ENCODE measurements around the gene CTNND1. TPM values are rescaled to one million over a fixed set of nuclear protein-coding genes. Genes with fewer than 3 reads are reported as not detected.
"Not testable (repeated sequence)": the region's sequence is repeated elsewhere in the genome, so short reads cannot be mapped to it uniquely, and the experiment has no call there.

The CTNND1 gene
- total RNA-seq, 1 experiment from 2014 or later, result 185 TPM

DNA sequence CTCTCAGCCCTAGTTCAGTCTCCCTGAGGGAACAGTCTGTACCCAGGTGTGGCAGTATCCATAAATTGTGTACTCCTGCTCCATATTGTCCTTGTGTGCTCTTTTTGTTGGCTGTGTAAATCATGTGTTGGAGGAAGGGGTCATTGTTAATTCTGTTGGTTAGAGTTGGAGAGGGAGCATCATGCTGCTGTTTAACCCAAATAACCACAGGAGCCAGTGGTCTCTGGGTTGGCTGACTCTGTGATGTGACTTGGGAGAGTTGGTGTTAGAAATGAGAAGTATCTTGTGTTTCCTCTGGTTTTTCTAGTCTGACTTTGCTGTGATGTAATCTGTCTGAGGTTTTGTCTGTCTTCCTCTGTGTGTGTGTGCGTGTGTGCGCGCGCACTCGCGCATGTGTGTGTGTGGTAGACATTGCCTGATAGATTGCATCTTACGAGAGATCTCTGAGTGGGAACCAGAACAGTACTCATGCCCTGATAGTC, 30.5 kb downstream of the CTNND1 start:
- DNase-seq (ENCODE audit: low spot score), result no peak

DNA sequence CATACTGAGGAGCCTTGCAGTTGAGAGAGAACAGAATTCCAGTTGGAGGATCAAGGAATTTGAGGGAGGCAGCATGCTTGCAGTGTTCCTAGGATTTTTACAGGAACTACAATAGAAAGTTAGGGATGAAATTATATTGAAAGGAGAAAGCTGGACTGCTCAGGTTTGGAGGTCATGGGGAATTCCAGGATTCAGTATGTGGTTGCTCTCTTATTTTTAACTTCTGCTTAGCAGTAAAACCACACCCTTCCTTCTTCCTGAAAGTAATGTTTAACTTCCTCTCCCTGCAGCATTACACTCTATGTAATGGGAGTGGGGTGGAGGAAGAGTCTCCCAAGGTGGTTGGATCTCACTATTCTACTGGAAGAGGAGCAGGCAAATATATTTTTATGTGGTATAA, 31.3 kb downstream of the CTNND1 start:
- peak; percentile 38 for DNase-seq (ENCODE audit: low spot score)

- no peak for DNase-seq (ENCODE audit: low spot score)
Observed at GRCh38 chr11:57793351-57794115, 31.9 kb downstream of the CTNND1 start.

DNA sequence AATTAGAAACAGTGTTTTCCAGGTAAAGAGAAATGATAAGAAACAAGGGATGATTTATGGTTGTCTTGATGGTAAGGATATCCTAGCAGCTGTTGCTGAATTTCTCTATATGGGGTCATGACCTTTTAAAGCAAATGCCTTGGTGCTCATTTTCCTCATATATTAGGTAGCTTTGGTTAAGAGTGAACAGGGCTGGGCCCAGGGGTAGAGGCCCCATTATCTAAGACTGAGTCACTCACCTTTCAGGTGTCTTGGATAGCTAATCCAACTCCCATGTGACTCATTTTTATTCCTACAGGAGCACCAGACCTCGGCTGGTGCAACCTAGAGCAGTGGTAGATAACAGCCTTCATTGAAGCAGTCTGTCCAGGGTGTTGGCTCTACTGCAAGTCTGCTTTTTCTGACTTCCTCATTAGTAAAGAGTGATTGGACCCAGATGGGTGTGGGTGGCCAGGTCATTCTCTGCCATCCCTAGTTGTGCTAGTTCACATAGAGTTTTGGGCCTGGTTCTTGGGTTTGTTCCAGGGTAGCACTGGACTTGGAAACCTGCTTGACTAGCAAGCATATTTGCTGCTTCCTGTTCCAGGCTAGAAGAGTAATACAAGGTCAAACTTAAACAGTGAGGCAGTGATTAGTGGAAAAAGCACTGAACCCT, 37.4 kb downstream of the CTNND1 start:
- DNase-seq (ENCODE audit: low spot score), result peak; percentile 89

- DNase-seq (ENCODE audit: low spot score), result peak; percentile 95
Observed at GRCh38 chr11:57800444-57801182, 39.0 kb downstream of the CTNND1 start.

GRCh38 chr11:57801183-57801485, 39.5 kb downstream of the CTNND1 start:
- DNase-seq (ENCODE audit: low spot score), result no peak

DNA sequence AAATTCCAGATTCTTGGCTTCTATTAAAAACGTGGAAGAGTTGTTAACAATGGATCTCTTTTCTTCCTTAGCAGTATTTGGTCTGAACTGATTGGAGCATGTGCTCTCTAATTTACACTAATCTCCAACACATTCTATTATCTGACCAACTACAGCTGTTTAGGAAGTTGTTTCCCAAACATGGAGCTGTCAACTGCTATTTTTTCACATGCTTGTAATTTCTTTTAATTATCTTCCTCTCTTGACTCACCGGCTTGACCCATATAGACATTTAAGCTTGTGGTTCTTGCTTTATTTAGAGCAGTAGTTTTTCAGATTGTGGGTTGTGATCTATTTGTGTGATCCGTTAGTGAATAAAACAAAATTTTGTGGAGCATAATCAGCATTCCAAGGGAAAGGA, 40.8 kb downstream of the CTNND1 start:
- no peak for DNase-seq (ENCODE audit: low spot score)

DNA sequence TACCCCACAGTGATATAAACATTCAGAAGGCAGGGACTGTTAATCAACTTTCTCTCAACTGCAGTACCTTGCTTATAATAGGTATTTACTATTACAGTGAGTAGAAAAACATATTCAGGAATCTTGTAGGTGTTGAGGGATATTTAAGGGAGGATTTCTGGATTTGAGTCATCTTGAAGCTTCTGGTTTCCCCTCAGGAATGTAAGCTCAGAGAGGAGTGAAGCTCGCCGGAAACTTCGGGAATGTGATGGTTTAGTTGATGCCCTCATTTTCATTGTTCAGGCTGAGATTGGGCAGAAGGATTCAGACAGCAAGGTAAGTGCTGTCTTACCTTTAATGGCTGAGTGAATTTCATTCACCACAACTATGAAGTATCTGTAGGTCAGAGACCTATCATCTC, 42.9 kb downstream of the CTNND1 start:
- DNase-seq (ENCODE audit: low spot score), result no peak

DNA sequence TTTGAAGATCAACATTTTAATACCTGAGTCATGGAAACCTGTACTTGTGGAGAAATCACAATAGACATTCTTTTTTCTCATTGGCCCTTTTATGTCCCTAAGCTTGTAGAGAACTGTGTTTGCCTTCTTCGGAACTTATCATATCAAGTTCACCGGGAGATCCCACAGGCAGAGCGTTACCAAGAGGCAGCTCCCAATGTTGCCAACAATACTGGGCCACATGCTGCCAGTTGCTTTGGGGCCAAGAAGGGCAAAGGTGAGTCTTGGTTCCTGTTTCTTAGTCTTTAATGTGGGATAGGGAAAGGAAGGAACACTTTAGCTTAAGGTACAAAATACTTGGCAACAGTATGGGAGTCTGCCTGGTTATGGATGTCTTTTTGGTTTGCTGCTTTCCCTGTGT, 44.2 kb downstream of the CTNND1 start:
- DNase-seq (ENCODE audit: low spot score), result no peak

DNA sequence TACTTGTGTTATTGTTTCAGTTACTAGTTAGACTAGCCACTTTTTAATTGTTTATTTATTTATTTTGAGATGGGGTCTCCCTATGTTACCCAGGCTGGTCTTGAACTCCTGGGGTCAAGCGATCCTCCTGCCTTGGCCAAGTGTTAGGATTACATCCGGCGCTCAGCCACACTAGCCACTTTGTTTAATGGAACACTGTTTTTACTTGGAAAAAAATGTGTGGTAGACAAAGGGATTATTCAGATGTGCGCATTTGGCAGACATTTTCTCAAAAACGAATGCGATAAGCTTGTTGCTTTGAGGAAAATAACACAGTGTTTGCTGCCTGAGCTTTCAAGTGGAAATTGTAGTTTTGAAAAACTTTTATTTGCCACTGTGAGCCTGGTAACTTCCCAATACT, 51.0 kb downstream of the CTNND1 start:
- DNase-seq (ENCODE audit: low spot score), result no peak

- no peak for DNase-seq (ENCODE audit: low spot score)
Observed at GRCh38 chr11:57815476-57815875, 53.9 kb downstream of the CTNND1 start.

DNA sequence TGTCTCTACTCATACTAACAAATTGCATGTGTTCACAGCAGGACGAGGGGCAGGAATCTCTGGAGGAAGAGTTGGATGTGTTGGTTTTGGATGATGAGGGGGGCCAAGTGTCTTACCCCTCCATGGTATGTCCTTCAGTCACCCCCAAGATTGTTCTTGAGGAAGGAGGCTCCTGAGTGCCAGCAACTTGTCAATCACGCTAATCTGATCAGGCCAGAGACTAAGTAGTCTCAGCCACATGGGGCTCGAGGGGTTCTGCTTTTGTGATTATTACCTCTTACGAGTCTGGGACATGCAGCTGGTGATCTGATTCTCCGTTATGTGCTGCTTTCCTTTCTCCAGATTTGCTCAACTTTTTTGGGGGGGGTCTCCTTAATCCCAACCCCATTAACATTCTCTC, 54.3 kb downstream of the CTNND1 start:
- no peak for DNase-seq (ENCODE audit: low spot score)

- DNase-seq (ENCODE audit: low spot score), result no peak
Observed at GRCh38 chr11:57818812-57819211, 57.2 kb downstream of the CTNND1 start.

- no peak for DNase-seq (ENCODE audit: low spot score)
Observed at GRCh38 chr11:57819252-57819979, 57.8 kb downstream of the CTNND1 start.

DNA sequence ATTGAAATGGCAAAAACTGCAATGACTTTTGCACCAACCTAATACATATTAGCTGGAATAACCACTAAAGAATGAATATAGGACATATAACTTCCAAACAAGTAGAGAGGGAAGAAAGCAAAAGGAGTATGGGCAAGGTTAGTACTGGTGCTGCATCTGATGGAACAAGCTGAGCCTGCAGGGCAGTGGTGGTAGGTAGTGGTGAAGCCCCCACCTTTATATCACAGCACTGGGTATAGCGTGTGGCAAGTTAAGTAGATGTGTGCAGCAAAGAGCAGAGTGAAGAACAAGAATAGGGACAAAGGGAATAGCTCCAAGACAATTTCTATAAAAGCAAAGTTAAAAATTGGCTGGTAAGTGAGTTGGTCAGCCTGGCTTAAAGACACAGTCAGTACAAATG, 62.3 kb downstream of the CTNND1 start:
- no peak for DNase-seq (ENCODE audit: low spot score)

- no peak for DNase-seq (ENCODE audit: low spot score)
Observed at GRCh38 chr11:57834852-57835251, 73.2 kb downstream of the CTNND1 start.

GRCh38 chr11:57838609-57839008, 77.0 kb downstream of the CTNND1 start:
- DNase-seq (ENCODE audit: low spot score), result not testable (repeated sequence)

- no peak for DNase-seq (ENCODE audit: low spot score)
Observed at GRCh38 chr11:57842873-57843272, 81.3 kb downstream of the CTNND1 start.

- DNase-seq (ENCODE audit: low spot score), result no peak
Observed at GRCh38 chr11:57867966-57868365, 106.4 kb downstream of the CTNND1 start.

DNA sequence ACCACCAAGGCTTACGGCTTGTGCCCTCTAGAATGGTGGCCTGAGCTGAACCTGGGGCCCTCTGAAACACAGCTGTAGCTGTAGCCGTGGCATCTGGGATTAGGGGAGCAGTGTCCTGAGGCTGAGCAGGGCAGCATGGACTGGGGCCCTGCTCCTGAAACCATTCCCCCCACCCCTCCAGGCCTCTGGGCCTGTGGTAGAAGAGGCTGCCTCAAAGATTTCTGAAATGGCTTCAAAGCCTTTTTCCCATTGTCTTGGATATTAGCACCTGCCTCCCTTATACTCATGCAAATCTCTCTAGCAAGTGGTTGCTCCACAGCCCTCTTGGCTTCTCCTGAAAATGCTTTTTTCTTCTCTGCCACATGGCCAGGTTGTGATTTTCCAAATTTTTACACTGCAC, 106.9 kb downstream of the CTNND1 start:
- DNase-seq (ENCODE audit: low spot score), result no peak

All from HT-29 (cell line).